ENCODE data around the gene SET. TPM values are rescaled to one million over a fixed set of nuclear protein-coding genes. Genes with fewer than 3 reads are reported as not detected.
"Not testable (repeated sequence)": the region's sequence is repeated elsewhere in the genome, so short reads cannot be mapped to it uniquely, and the experiment has no call there.

The SET gene
- polyA plus RNA-seq, 6 donors from 2014 or later, result 186 to 306 (median 222) TPM

- no peak overlapping the region for H3K4me3 Mint-ChIP-seq
- ATAC-seq (ENCODE audit: low read depth in 2 of 2) (no peak), DNase-seq (no peak)
- no peak overlapping the region for H3K27ac Mint-ChIP-seq
- H3K27me3 Mint-ChIP-seq, result no peaks in the 10 kb centered on the region
- H3K36me3 Mint-ChIP-seq, result peaks cover 8 to 16% of the 10 kb centered on the region in 2 donors
- peaks cover 19 to 25% (median 20%) of the 10 kb centered on the region in 3 donors for H3K4me1 Mint-ChIP-seq
- no peaks in the 10 kb centered on the region for H3K9me3 Mint-ChIP-seq
Observed at GRCh38 chr9:128694344-128694743, 5.3 kb downstream of the SET start.

DNA sequence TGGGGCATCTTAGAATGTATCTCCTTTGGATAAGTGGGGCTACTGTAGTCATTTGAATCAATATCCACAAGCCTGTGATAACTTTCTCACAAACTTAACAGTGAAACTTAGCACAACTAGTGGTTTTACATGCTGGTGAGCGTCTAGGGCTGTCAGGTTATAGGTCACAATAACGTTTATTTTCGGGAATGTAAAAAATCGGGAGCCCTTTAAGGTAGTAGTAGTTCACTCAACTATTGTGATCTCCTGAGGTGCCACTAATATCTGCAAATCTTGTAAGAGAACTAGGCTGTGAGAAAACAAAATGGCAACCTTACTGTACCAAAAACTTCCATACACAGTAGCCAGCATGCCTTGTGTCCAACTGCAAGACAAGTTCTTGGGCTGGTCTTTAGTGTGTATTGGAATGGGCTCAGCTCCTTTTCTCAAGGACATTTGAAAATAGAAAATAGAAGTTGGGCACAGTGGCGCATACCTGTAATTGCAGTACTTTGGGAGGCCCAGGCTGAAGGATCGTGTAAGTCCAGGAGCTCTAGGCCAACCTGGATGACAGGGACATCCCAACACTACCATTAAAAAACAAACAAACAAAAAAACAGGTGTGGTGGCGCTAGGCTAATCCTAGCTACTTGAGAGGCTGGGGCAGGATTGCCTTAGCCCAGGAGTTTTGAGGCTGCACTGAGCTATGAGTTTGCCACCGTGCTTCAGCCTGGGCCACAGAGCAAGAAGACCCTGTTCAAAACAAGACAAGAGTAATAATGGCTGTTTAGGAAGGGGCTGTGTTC is 8.1 kb downstream of the SET start:
- H3K4me1 Mint-ChIP-seq, result peaks cover 12 to 19% (median 13%) of the 10 kb centered on the region in 3 donors
- DNase-seq (no peak), ATAC-seq (ENCODE audit: low read depth in 2 of 2) (no peak)
- H3K27ac Mint-ChIP-seq, result no peak overlapping the region
- peak overlapping the region in 1 of 8 donors; percentile 21 for H3K4me3 Mint-ChIP-seq
- no peaks in the 10 kb centered on the region for H3K9me3 Mint-ChIP-seq
- H3K27me3 Mint-ChIP-seq, result no peaks in the 10 kb centered on the region
- H3K36me3 Mint-ChIP-seq, result peaks cover 0 to 10% of the 10 kb centered on the region in 2 donors

DNA sequence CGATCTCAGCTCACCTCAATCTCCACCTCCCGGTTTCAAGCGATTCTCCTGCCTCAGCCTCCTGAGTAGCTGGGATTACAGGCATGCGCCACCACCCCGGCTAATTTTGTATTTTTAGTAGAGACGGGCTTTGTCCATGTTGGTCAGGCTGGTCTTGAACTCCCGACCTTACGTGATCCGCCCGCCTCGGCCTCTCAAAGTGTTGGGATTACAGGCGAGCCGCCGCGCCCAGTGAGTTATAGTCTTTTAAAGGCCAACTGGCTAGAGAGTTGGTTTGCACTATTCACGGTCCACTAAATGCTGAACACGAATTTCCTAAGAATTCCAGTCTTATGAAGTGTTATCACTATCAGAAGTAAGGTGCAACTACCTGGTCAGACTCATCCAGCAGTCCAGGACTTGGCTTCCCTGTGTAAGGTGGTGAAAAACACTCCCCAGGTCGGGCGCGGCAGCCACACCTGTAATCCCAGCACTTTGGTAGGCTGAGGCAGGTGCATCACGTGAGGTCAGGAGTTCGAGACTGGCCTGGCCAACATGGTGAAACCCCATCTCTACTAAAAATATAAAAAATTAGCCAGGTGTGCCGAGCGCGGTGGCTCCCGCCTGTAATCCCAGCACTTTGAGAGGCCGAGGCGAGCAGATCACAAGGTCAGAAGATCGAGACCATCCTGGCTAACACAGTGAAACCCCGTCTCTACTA is 10.2 kb downstream of the SET start:
- not testable (repeated sequence) for H3K9me3 Mint-ChIP-seq; H3K36me3 Mint-ChIP-seq; DNase-seq; H3K27ac Mint-ChIP-seq; H3K27me3 Mint-ChIP-seq; ATAC-seq (ENCODE audit: low read depth in 2 of 2)
- Mint-ChIP-seq H3K4me3 (peak overlapping the region in 1 of 8 donors; percentile 9), H3K4me1 (peaks cover 16 to 19% (median 16%) of the 10 kb centered on the region in 3 donors)

DNA sequence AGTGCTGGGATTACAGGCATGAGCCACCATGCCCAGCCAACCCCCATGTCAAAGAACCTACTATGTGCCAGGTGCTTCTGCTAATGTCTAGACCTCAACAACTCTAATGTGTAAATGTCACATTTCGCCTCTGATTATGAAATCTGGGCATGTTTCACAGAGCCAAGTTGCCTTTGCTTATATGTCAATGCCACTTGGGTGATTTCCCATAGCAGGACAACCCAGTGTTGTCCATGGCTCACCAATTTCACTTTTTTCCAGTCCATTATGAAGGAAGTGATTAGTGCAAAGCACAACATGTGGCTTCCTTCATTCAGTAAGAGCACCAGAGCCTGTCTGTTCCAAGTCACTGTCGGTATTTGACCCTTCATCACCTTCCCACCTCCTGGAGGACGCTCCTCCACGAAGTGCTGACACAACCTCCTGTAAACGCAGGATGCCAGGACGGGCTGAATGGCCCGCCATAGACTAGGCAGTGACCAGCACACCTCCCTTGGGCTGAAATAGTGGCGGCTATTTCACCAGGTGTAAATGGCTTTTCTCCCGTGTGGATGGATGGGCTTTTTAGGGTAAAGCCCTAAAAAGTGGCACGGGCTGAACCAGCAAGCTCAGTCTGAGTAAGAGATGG is 12.3 kb downstream of the SET start:
- no peaks in the 10 kb centered on the region for H3K9me3 Mint-ChIP-seq
- DNase-seq (no peak), ATAC-seq (ENCODE audit: low read depth in 2 of 2) (no peak)
- H3K27ac Mint-ChIP-seq, result no peak overlapping the region
- H3K4me3 Mint-ChIP-seq, result peak overlapping the region; percentile 52 to 93 (median 79)
- H3K4me1 Mint-ChIP-seq, result peaks cover 16% of the 10 kb centered on the region in 3 donors
- H3K36me3 Mint-ChIP-seq, result no peaks in the 10 kb centered on the region
- no peaks in the 10 kb centered on the region for H3K27me3 Mint-ChIP-seq

DNA sequence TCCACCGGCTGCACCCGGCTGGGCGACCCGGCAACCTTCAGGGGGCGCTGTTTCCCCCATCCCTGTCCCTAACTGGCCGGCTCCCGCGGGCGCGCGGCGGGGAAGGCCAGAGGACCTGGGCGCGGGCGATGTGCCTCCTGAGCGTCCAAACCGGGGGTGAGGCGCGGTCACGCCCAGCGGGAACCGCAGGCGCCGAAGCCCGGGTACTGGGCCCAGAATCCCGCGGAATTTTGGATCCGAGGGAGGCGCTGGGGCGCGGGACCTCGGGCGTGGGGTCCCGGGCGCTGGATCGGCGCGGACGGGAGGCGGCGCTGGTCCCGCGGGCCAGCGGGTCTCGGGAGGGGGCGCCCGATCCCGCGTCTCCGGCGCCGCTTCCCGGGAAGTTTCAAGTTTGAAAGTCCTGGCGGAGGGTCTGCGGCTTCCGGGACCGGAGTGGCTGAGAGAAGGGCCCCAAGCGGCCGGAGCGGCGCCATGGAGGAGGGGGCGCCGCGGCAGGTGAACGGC is 13.5 kb downstream of the SET start, which contains the start of gene PKN3:
PKN3 (plus strand) TSS at position 59 of the 504 bp plus-strand sequence; CDS start at position 472, 413 bp downstream.
- Mint-ChIP-seq H3K9me3 (no peaks in the 10 kb centered on the region), H3K36me3 (no peaks in the 10 kb centered on the region), H3K27ac (peak within 1 kb of the TSS in 4 of 6 donors; percentile 33 to 72 (median 54)), H3K27me3 (no peaks in the 10 kb centered on the region), H3K4me3 (peak within 1 kb of the TSS; percentile 81 to 94 (median 90)), H3K4me1 (peaks cover 16% of the 10 kb centered on the region in 3 donors)
- DNase-seq, result peak; percentile 81
- ATAC-seq (ENCODE audit: low read depth in 2 of 2), result peak; percentile 90 to 92

DNA sequence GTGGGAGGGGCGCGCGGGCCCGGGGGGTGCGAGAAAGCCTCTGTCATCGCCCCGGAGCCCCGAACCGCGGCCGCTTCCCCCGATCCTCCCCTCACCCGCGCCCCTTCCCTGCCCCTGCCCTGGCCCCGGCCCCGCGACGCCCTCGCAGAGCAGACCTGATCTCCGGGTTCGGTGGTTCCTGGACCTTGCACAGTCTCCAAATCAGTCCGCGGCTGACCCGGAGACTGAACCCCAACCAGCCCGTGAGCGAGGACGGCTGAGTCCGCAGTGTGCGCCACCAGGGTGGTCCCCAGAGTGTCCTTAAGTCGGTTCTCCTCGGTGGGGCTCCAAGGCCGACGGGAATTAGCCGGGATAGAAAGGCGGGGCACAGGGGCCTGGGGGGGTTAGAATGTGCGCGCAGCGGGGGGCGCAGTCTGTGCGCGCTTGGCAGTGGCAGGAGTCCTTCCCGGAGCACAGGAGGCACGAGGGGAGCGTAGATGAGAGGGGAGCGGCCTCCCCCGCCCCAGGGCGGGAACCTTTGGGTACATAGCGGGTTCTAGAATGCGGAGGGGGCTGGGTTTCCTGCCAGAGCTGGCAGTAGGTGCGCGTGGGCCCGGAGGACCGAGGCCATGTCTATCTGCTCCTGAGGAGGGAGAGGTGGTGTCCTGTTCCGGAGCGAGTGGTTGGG is 14.1 kb downstream of the SET start:
- DNase-seq (no peak), ATAC-seq (ENCODE audit: low read depth in 2 of 2) (peak; percentile 35 to 36)
- Mint-ChIP-seq H3K27me3 (no peaks in the 10 kb centered on the region), H3K27ac (peak overlapping the region in 3 of 6 donors; percentile 33 to 72 (median 45)), H3K4me3 (peak overlapping the region; percentile 76 to 90 (median 87)), H3K9me3 (no peaks in the 10 kb centered on the region), H3K36me3 (no peaks in the 10 kb centered on the region), H3K4me1 (peaks cover 16% of the 10 kb centered on the region in 3 donors)

GRCh38 chr9:128703616-128704355 is 14.8 kb downstream of the SET start:
- Mint-ChIP-seq H3K36me3 (no peaks in the 10 kb centered on the region), H3K27me3 (no peaks in the 10 kb centered on the region), H3K27ac (peak overlapping the region in 1 of 6 donors; percentile 45), H3K4me3 (peak overlapping the region; percentile 76 to 90 (median 87)), H3K4me1 (peaks cover 16% of the 10 kb centered on the region in 3 donors), H3K9me3 (no peaks in the 10 kb centered on the region)
- no peak for ATAC-seq (ENCODE audit: low read depth in 2 of 2)
- DNase-seq, result no peak

- no peak for ATAC-seq (ENCODE audit: low read depth in 2 of 2)
Observed at GRCh38 chr9:128704356-128704670, 15.3 kb downstream of the SET start.

GRCh38 chr9:128705051-128705965 is 16.3 kb downstream of the SET start:
- no peaks in the 10 kb centered on the region for H3K9me3 Mint-ChIP-seq
- H3K4me1 Mint-ChIP-seq, result peaks cover 16% of the 10 kb centered on the region in 3 donors
- H3K27me3 Mint-ChIP-seq, result no peaks in the 10 kb centered on the region
- DNase-seq (no peak), ATAC-seq (ENCODE audit: low read depth in 2 of 2) (no peak)
- H3K27ac Mint-ChIP-seq, result no peak overlapping the region
- no peaks in the 10 kb centered on the region for H3K36me3 Mint-ChIP-seq
- H3K4me3 Mint-ChIP-seq, result peak overlapping the region in 3 of 8 donors; percentile 59 to 76 (median 60)

More at GRCh38 chr9:128704356-128704670, 15.3 kb downstream of the SET start:
- peak overlapping the region in 7 of 8 donors; percentile 29 to 90 (median 81) for H3K4me3 Mint-ChIP-seq
- no peaks in the 10 kb centered on the region for H3K9me3 Mint-ChIP-seq
- H3K36me3 Mint-ChIP-seq, result no peaks in the 10 kb centered on the region
- no peak for DNase-seq
- no peaks in the 10 kb centered on the region for H3K27me3 Mint-ChIP-seq
- no peak overlapping the region for H3K27ac Mint-ChIP-seq
- H3K4me1 Mint-ChIP-seq, result peaks cover 16% of the 10 kb centered on the region in 3 donors

GRCh38 chr9:128706045-128706444 is 17.0 kb downstream of the SET start:
- Mint-ChIP-seq H3K27me3 (no peaks in the 10 kb centered on the region), H3K27ac (peak overlapping the region in 2 of 6 donors; percentile 50 to 81), H3K4me3 (peak overlapping the region in 1 of 8 donors; percentile 18), H3K36me3 (no peaks in the 10 kb centered on the region), H3K4me1 (peaks cover 16% of the 10 kb centered on the region in 3 donors), H3K9me3 (no peaks in the 10 kb centered on the region)
- ATAC-seq (ENCODE audit: low read depth in 2 of 2) (no peak), DNase-seq (no peak)

GRCh38 chr9:128706671-128707381 is 17.8 kb downstream of the SET start:
- Mint-ChIP-seq H3K9me3 (no peaks in the 10 kb centered on the region), H3K4me3 (peak overlapping the region in 1 of 8 donors; percentile 30), H3K27ac (no peak overlapping the region), H3K36me3 (no peaks in the 10 kb centered on the region), H3K27me3 (no peaks in the 10 kb centered on the region), H3K4me1 (peaks cover 10 to 12% (median 10%) of the 10 kb centered on the region in 3 donors)
- DNase-seq (no peak), ATAC-seq (ENCODE audit: low read depth in 2 of 2) (no peak)

Measured in naive B cell (primary cell).